CD4-positive, alpha-beta T cell treated with Interleukin-1 beta for 1 hour (primary cell): ENCODE data around the gene EP300.
"Not testable (repeated sequence)": the region's sequence is repeated elsewhere in the genome, so short reads cannot be mapped to it uniquely, and the experiment has no call there.

Source experiments
- DNase-seq, 2 donors: peaks; one replicate each; pipeline ENCODE4 v3.0.0-alpha.2; 2020 to 2022

Gene EP300

GRCh38 chr22:41091132-41092022 is 1.0 kb upstream of the EP300 start:
- peak; percentile 99 for DNase-seq

GRCh38 chr22:41092847-41093411 is 537 bp downstream of the EP300 start:
- DNase-seq: peak in 1 of 2 donors; percentile 35

- DNase-seq: peak in 1 of 2 donors; percentile 17
Observed at GRCh38 chr22:41094041-41094593, 1.7 kb downstream of the EP300 start.

GRCh38 chr22:41096391-41096790 is 4.0 kb downstream of the EP300 start:
- no peak for DNase-seq

- no peak for DNase-seq
Observed at GRCh38 chr22:41096841-41097240, 4.4 kb downstream of the EP300 start.

- DNase-seq: no peak
Observed at GRCh38 chr22:41099036-41099435, 6.6 kb downstream of the EP300 start.

- DNase-seq: no peak
Observed at GRCh38 chr22:41106122-41106968, 14.0 kb downstream of the EP300 start.

GRCh38 chr22:41106969-41107325 is 14.6 kb downstream of the EP300 start:
- not testable (repeated sequence) for DNase-seq

- DNase-seq: no peak
Observed at GRCh38 chr22:41110968-41111367, 18.6 kb downstream of the EP300 start.

GRCh38 chr22:41116342-41116741 is 23.9 kb downstream of the EP300 start:
- no peak for DNase-seq

- DNase-seq: no peak
Observed at GRCh38 chr22:41117127-41117965, 25.0 kb downstream of the EP300 start.

GRCh38 chr22:41123151-41123550 is 30.8 kb downstream of the EP300 start:
- DNase-seq: no peak

GRCh38 chr22:41124086-41124485 is 31.7 kb downstream of the EP300 start:
- no peak for DNase-seq

GRCh38 chr22:41127451-41127850 is 35.1 kb downstream of the EP300 start:
- peak in 1 of 2 donors; percentile 19 for DNase-seq

- no peak for DNase-seq
Observed at GRCh38 chr22:41128606-41129005, 36.2 kb downstream of the EP300 start.

GRCh38 chr22:41132550-41132949 is 40.2 kb downstream of the EP300 start:
- no peak for DNase-seq

- DNase-seq: no peak
Observed at GRCh38 chr22:41140365-41140957, 48.1 kb downstream of the EP300 start.

GRCh38 chr22:41145921-41146320 is 53.5 kb downstream of the EP300 start:
- not testable (repeated sequence) for DNase-seq

- DNase-seq: no peak
Observed at GRCh38 chr22:41146573-41146972, 54.2 kb downstream of the EP300 start.

- DNase-seq: no peak
Observed at GRCh38 chr22:41147722-41148121, 55.3 kb downstream of the EP300 start.

- DNase-seq: no peak
Observed at GRCh38 chr22:41152902-41153301, 60.5 kb downstream of the EP300 start.

- no peak for DNase-seq
Observed at GRCh38 chr22:41157083-41157482, 64.7 kb downstream of the EP300 start.
